Measurements from ENCODE around the gene TMEM223.

GRCh38 chr11:62774407-62774806 lies 17.4 kb downstream of the TMEM223 start:
- TF ChIP-seq CTCF (IDR thresholded peaks at IDR 0.05; ENCODE audit: low read depth, low read length) (no peak), EZH2phosphoT487 (IDR thresholded peaks at IDR 0.05; ENCODE audit: low read depth) (no peak)
